SKM-1 (cell line): Measurements from ENCODE around the gene ETFA.

Source experiments
- DNase-seq: peaks from one replicate; lab custom pipeline; 2025; ENCODE audit not compliant: unreplicated experiment; lab: John Stamatoyannopoulos, UW

ETFA gene

DNA sequence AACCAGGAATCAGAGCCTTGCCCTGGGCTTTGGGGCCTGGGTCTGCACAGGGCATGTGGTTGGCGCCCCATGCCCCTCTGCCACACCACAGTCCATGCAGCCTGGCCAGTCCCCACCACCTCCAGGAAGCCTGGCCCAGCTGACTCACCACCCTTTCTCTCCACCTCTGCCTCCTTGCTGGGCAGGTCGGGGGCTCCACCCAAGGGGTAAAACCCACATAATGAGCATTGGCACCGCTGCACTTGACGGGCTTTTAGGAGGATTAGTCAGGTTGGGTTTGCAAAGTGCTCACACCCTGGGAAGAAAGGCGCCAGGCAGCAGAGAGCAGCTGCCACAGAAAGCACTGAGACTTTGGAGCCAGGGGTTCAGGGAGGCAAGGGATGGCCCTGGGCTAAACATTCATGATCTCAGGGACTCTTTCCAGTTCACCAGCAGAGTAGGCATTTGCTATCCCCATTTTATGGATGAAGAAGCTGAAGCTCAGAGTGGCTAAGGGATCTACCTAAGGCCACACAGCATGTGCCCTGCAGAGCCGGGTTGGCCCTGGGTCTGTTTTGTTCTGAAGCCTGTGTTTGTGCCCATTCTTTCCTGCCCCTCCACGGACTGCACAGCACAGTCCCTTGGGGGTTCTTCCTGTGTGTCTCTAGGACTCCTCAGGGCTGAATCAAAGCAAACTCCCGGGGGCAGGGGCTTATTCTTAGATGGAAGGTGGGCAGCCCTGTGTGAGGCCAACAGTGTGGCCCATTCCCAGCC is 113.4 kb downstream of the ETFA start:
- DNase-seq = no peak

DNA sequence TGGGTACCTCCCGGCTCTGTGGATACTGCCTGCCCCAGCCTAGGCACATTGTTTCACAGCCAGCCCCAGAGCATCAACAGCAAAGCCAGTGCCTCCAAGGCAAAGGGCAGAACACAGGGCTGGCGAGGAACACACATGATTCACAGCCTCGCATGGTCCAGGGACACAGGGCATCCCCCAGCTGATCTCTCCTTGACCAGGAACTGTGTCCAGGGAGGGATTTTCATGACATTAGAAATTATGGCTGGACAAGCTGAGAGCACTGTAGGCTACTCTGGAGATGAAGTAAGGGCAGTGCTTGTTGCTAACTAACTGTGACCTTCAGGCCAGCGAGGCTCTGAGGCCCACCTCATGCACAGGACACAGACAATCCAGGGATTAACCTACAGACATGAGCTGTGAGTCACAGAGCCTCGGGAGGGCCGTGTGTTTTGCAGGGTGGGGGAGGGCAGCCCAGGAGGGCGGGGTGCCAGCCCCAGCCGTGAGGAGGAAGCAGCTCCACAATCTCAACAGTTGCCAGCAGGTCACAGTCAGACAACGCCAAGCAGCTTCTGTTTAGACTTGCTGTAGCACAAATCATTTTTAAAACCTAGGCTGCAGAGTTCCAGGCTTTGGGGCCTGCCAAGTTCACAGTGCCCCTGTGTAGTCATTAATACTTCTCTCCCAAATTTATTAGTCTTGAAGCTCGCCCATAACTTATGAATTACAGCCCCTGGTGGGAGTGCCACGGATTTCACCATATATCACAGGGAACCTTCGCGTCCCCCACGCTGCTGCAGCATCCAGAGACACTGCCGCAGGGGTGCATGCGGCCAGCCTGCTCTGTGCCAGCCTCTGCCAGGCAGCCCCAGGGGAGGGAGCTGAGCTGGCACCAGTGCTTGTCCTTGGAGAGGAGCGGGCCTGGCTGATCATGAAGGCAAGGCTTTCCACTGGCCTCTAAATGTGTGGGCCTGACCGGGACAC is 114.7 kb downstream of the ETFA start:
- peak; percentile 54 for DNase-seq

GRCh38 chr15:76195506-76196268 is 115.6 kb downstream of the ETFA start:
- no peak for DNase-seq

- no peak for DNase-seq
Observed at GRCh38 chr15:76193934-76194333, 117.3 kb downstream of the ETFA start.

DNA sequence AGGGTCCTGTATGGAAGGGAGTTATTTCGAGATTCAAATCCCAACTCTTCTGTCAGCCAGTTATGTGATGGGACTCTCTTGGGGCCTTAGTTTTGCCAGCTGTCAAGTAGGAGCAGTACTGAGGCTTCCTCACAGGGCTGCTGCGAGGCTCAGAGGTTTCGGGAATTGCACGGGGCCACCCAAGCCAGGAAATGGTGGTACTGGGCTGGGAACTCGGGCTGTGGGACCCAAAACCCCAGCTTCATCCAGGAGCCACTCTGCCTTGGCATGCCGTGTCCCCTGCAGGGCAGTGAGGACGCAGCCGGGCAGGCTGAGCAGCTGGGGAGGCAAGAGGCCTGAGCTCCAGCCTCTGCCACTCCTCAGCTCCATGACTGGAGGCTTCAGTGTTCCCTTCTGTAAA is 118.6 kb downstream of the ETFA start:
- no peak for DNase-seq

- no peak for DNase-seq
Observed at GRCh38 chr15:76191539-76192244, 119.6 kb downstream of the ETFA start.

- DNase-seq = peak; percentile 70
Observed at GRCh38 chr15:76190751-76191538, 120.3 kb downstream of the ETFA start.

GRCh38 chr15:76190070-76190564 is 121.2 kb downstream of the ETFA start:
- no peak for DNase-seq

DNA sequence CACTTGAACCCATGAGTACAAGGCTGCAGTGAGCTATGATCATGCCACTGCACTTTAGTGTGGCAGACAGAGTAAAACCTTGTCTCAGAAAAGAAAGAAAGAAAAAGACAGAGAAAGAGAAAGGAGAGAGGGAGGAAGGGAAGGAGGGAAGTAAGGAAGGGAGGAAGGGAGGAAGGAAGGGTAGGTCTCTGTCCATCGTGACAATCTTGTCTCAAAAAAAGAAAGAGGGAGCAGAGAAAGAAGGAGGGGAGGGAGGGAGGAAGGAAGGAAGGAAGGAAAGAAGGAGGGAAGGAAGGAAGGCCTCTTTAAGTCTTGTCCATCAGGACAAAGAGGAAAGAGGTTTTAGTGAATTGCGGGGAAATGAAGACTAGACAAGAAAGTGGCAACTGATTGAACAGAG is 122.2 kb downstream of the ETFA start:
- no peak for DNase-seq

DNA sequence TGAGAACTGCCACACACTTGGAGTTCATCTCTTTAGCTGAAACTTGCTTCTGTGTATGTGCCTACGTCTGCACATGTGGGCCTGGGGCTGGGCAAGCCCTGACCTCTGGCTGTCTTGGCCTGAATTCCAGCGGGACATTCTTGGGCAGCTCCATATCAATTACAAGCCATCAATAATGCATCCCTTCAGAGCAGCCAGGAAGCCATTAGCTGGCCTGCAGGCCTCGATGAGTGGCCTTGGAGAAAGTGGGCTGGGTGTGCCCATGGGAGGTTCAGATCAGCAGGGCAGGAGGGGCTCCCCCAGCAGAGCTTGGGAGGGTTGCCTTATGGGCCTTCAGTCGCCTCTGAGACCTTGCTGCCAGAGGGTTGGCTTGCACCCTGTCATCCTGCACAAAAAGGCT is 124.1 kb downstream of the ETFA start:
- DNase-seq = no peak

GRCh38 chr15:76185716-76186115 is 125.6 kb downstream of the ETFA start:
- peak; percentile 5 for DNase-seq

DNA sequence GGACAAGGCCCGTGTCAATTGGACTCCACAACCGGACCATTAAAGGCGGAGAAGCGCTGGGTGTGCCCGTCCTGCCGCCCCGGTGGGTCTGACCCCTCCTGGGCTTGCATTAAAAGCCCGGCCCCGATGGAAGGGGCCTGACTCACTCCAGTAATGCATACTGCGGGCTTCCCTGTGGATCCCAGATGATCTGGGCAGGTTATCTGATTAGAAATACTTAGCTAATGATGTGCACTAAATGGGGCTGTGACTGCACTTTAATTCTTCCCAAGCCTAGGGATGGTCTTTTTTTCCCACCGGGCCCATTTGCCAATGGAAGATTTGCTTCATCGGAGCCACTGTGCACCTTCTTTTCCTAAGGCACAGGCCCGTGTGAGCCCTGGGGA is 126.6 kb downstream of the ETFA start:
- DNase-seq = no peak

- DNase-seq = no peak
Observed at GRCh38 chr15:76183930-76184649, 127.2 kb downstream of the ETFA start.

GRCh38 chr15:76181705-76182107 is 129.6 kb downstream of the ETFA start:
- no peak for DNase-seq

DNA sequence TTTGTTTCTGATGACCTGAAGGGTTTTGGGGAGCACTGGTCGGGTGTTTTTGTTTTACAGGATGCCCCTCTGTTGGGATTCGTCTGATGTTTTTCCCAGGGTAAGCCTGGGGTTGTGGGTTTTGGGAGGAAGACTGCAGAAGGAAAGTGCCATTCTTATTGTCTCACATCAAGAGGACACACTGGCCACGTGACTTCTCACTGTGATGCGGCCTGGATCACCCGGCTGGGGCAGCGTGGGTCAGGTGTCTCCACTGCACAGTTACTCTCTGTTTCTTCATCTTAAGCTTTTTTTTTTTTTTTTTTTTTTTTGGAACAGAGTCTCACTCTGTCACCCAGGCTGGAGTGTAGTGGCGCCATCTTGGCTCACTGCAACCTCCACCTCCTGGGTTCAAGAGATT is 130.9 kb downstream of the ETFA start:
- no peak for DNase-seq

DNA sequence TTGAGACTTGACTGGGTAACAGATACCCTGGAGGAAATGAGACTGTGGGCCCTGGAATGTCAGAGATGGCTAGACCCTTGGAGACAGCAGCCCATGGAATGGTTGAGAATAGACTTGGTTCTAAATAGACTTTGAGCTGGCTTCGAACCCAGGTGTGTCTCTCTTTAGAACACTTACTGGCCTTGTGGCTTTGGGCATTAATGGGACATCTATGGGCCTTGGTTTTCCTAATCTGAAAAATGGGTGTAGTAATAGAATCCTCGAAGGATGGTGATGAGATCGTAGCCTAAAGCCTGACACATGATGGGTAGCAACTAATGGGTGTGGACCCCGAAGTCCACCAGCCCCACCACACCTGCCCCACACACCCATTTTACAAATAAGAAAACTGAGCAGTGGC is 132.2 kb downstream of the ETFA start:
- no peak for DNase-seq

- DNase-seq = no peak
Observed at GRCh38 chr15:76178296-76179000, 132.8 kb downstream of the ETFA start.

DNA sequence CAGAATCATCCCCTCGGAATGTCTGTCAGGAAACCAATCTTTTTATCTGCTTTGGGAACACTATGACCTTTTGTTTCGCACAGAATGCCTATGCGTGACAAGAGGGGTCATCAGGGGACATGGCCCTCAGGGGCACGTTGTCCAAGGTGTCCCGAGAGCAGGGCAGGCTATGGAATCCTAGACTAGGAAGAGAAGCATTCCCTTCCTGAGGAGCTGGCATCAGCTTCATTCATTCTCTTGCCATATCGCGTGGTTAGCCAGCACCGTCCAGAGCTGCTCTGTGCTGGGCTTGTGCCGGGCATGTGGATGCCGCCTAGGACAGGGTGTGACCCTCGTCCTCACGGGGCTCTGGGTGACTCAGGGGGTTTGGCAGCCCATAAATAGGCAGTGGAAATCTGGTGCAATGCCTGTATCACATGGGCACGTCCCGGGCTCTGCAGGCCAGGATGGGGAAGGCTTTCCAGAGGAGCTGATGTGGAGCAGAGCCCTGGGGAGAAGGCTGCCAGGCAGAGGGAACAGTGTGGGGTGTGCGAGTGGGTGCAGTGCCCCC is 133.7 kb downstream of the ETFA start:
- no peak for DNase-seq
